WERI-Rb-1 (cell line): ENCODE measurements around the gene GRIK4.

Source experiments
- DNase-seq: peaks from one replicate; pipeline ENCODE4 v3.0.0-alpha.2; 2020
- H3K27ac ChIP-seq: fragments of 250-450 bp; sonication (Bioruptor Pico); 2 replicates; pipeline ENCODE4 v1.5.1; 2020; ENCODE audit warnings: mild to moderate bottlenecking, moderate library complexity
- H3K27me3 ChIP-seq: fragments of 250-450 bp; sonication (Bioruptor Pico); 2 replicates; pipeline ENCODE4 v1.5.1; 2021; ENCODE audit warnings: mild to moderate bottlenecking, low read depth, moderate library complexity; ENCODE audit not compliant: insufficient read depth, severe bottlenecking
- H3K36me3 ChIP-seq: fragments of 250-450 bp; sonication (Bioruptor Pico); 2 replicates; pipeline ENCODE4 v1.5.1; 2020; ENCODE audit warnings: mild to moderate bottlenecking, moderate library complexity
- H3K4me3 ChIP-seq: 2 replicates; pipeline ENCODE4 v1.5.1; 2011; ENCODE audit warnings: low read depth, mild to moderate bottlenecking, control low read depth, low read length
- H3K9me3 ChIP-seq: fragments of 250-450 bp; sonication (Bioruptor Pico); 2 replicates; pipeline ENCODE4 v1.5.1; 2021; ENCODE audit warnings: mild to moderate bottlenecking, moderate library complexity; ENCODE audit not compliant: severe bottlenecking
- TF ChIP-seq, protein P1 (sequence below): IDR thresholded peaks from 2 replicates; pipeline ENCODE4 v1.5.1; 2011; ENCODE audit warnings: low read depth, mild to moderate bottlenecking, control low read depth, inconsistent platforms, low read length

GRIK4 gene

DNA sequence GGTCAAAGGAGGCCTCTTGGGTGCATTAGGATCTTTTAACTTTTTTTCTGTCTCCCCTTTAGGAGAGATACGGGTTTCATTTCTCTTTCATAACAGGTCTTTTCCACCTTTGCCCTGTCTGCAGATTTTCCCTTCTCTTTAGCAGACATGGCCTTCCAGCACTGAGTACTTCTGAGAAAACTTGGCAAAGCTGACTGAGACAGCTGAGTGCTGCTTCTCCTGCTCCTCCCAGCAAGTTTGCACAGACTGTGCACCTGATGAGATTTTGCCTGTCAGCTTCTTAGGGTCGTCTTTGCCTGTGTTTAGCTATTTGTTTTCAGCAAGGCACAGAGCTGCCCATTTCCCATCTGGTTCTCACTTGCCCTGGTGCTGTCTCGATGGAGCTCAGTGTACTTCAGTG, 424.8 kb downstream of the GRIK4 start:
- H3K27ac ChIP-seq: no peak overlapping the region
- H3K36me3 ChIP-seq: no peaks in the 10 kb centered on the region
- no peak overlapping the region for H3K4me3 ChIP-seq
- DNase-seq: no peak
- no peaks in the 10 kb centered on the region for H3K27me3 ChIP-seq
- no peaks in the 10 kb centered on the region for H3K9me3 ChIP-seq
- TF ChIP-seq, protein P1, sequence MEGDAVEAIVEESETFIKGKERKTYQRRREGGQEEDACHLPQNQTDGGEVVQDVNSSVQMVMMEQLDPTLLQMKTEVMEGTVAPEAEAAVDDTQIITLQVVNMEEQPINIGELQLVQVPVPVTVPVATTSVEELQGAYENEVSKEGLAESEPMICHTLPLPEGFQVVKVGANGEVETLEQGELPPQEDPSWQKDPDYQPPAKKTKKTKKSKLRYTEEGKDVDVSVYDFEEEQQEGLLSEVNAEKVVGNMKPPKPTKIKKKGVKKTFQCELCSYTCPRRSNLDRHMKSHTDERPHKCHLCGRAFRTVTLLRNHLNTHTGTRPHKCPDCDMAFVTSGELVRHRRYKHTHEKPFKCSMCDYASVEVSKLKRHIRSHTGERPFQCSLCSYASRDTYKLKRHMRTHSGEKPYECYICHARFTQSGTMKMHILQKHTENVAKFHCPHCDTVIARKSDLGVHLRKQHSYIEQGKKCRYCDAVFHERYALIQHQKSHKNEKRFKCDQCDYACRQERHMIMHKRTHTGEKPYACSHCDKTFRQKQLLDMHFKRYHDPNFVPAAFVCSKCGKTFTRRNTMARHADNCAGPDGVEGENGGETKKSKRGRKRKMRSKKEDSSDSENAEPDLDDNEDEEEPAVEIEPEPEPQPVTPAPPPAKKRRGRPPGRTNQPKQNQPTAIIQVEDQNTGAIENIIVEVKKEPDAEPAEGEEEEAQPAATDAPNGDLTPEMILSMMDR: no peak

DNA sequence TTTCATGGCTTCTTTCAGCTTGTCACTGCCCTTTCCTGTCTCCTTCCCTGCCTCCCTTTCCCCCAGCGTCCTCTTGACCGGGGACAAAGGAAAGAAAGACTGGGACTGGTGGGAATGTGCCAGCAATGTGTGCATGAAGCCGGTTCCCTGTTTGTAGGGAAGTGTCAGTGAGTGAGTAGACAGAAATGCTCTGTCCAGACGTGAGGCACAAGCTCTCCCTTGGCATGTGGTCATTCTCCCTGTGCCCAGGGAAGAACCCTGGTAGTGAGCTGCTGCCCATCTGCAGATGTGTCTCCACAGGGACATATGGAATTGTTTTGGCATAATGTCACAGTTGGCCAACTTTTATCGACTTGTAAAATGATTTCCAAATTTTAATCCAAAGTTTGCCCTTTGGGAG, 426.0 kb downstream of the GRIK4 start:
- Histone ChIP-seq H3K4me3 (no peak overlapping the region), H3K9me3 (no peaks in the 10 kb centered on the region), H3K36me3 (no peaks in the 10 kb centered on the region), H3K27ac (no peak overlapping the region), H3K27me3 (no peaks in the 10 kb centered on the region)
- no peak for DNase-seq
- TF ChIP-seq, protein P1: no peak

DNA sequence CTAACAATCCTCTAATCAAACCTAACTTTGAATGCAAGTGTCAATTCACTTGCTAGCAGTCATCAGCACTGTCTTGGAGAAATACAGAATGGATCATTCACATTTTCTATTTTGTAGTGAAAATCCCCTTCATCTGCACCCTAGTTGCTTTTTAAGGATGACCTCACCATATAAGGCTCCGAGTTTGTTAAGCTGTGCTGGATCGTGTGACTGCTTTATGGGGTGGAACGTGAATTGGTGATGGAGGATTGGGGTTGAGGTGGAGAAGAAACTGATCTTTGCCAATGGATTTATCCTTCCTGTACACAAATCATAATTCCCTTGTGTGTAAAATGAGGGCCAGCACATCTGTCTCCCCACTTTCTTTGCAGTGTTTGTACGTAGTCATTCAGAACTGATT, 426.7 kb downstream of the GRIK4 start:
- H3K27me3 ChIP-seq: no peaks in the 10 kb centered on the region
- H3K9me3 ChIP-seq: no peaks in the 10 kb centered on the region
- TF ChIP-seq, protein P1: no peak
- no peak overlapping the region for H3K27ac ChIP-seq
- H3K36me3 ChIP-seq: no peaks in the 10 kb centered on the region
- DNase-seq: no peak
- H3K4me3 ChIP-seq: no peak overlapping the region

DNA sequence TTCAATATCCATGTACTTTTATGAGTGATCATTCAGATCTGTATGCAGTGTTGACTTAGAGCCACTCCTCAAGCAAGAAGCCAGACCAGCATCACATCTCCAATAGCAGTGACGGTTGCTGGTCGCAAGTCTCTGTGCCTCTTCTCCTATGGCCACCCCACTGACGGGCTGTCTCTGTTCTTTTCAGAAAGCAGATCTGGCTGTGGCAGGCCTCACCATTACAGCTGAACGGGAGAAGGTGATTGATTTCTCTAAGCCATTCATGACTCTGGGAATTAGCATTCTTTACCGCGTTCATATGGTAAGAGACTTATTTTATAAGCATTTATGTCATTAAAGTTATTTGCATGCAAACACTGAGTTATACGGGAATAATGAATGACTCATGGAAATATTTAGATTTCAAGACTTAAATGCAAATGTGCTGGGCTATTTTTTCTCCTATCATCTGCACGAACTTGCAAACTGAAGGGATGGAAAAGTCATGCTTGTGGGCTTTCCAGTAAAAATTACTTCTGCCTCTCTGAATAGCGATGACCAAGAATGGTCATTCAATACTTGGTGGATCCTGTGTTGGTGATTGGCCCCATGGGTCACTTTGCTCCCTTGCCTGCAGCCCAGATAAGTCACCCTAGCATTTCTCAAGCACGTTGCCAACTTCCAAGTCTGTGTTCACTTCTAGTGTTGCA, 428.8 kb downstream of the GRIK4 start:
- H3K27ac ChIP-seq: no peak overlapping the region
- no peaks in the 10 kb centered on the region for H3K9me3 ChIP-seq
- DNase-seq: no peak
- H3K27me3 ChIP-seq: no peaks in the 10 kb centered on the region
- no peaks in the 10 kb centered on the region for H3K36me3 ChIP-seq
- no peak overlapping the region for H3K4me3 ChIP-seq
- TF ChIP-seq, protein P1: no peak

DNA sequence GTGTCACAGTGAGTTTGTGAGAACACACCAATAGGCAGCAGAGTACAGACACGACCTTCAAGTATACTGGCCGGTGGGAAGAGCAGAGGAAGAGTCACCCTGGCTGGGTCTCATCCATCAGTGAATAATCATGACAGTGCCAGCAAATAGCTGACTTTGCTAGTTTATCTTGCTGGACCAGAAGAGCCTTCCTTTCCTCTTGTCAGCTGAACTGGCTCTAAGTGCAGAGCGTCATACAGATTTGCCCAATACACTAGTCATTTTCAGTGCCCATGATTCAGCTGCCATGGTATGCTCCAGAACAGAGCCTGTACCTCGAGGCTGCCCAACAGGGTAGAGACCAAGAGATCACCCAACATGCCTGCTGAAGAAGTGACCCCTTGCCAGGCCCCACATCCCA, 429.5 kb downstream of the GRIK4 start:
- Histone ChIP-seq H3K4me3 (no peak overlapping the region), H3K27me3 (no peaks in the 10 kb centered on the region), H3K27ac (no peak overlapping the region), H3K36me3 (no peaks in the 10 kb centered on the region), H3K9me3 (no peaks in the 10 kb centered on the region)
- TF ChIP-seq, protein P1: no peak
- no peak for DNase-seq

DNA sequence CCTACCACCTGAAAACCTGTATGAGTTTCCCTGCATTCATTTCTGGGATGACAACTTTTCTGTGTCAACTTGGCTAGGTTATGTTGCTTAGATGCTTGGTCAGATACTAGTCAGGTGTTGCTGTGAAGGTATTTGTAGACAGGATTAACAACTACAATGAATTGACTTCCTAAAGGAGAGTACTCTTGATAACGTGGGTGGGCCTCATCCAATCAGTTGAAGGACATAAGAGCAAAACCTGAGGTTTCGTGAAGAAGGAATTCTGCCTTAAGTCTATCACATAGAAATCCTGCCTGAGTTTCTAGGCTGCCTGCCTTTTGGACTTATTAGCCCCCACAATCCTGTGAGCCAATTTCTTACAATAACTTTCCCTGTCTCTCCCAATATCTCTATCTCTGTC, 431.2 kb downstream of the GRIK4 start:
- DNase-seq: no peak
- H3K27ac ChIP-seq: no peak overlapping the region
- no peaks in the 10 kb centered on the region for H3K27me3 ChIP-seq
- TF ChIP-seq, protein P1: no peak
- no peaks in the 10 kb centered on the region for H3K9me3 ChIP-seq
- no peaks in the 10 kb centered on the region for H3K36me3 ChIP-seq
- H3K4me3 ChIP-seq: no peak overlapping the region
